IMR-90 (cell line): Measurements from ENCODE around the gene USP47. TPM values are rescaled to one million over a fixed set of nuclear protein-coding genes. Genes with fewer than 3 reads are reported as not detected.
A peak's percentile ranks its signal among the peaks of the same experiment; 100 is the strongest.

Experiments used
- ATAC-seq: fragments of 200-7000 bp; cut with Tn5 transposase; 2 replicates; pipeline ENCODE4 v1.9.1; 2020; ENCODE audit warnings: low read depth, mild to moderate bottlenecking, moderate library complexity
- BruUV-seq: library from RNA; stranded (reverse); fragments of 400-500 nt; replicated peaks from 2 replicates; lab custom pipeline; 2021; lab: Mats Ljungman, UMichigan
- CTCF ChIA-PET: fragments of 300-600 bp; formaldehyde crosslinking; extraction: SDS; loops from one replicate; lab custom pipeline; 2021; ENCODE audit warnings: antibody characterized with exemption; lab: Yijun Ruan, JAX
- POLR2A ChIA-PET: fragments of 300-600 bp; sonication (Branson Sonifier 250); formaldehyde crosslinking; loops from one replicate; lab custom pipeline; 2022; ENCODE audit warnings: antibody characterized with exemption; ENCODE audit not compliant: unreplicated experiment; lab: Charles Lee
- DNase-seq: peaks from one replicate; pipeline ENCODE4 v3.0.0; 2013
- H2AFZ ChIP-seq: replicated peaks from 2 replicates; pipeline ENCODE3; 2013; ENCODE audit warnings: low read length, mild to moderate bottlenecking; ENCODE audit not compliant: poor library complexity
- H2AK5ac ChIP-seq: 2 replicates; pipeline ENCODE4 v1.6.1; 2013; ENCODE audit warnings: low read depth, low read length, inconsistent platforms
- H2AK9ac ChIP-seq: replicated peaks from 2 replicates; pipeline ENCODE3; 2013; ENCODE audit warnings: mild to moderate bottlenecking, low read depth, low read length, moderate library complexity; ENCODE audit not compliant: poor library complexity
- H2BK120ac ChIP-seq: 2 replicates; pipeline ENCODE4 v1.6.1; 2013; ENCODE audit warnings: low read depth, low read length, inconsistent platforms
- H2BK15ac ChIP-seq: 3 replicates; pipeline ENCODE4 v1.6.1; 2013; ENCODE audit warnings: low read depth, low read length, inconsistent platforms
- H2BK20ac ChIP-seq: 2 replicates; pipeline ENCODE4 v1.6.1; 2013; ENCODE audit warnings: low read depth, mild to moderate bottlenecking, inconsistent platforms, low read length, moderate library complexity
- H2BK5ac ChIP-seq: 2 replicates; pipeline ENCODE4 v1.6.1; 2013; ENCODE audit warnings: mild to moderate bottlenecking, low read depth, low read length, inconsistent platforms; ENCODE audit not compliant: poor library complexity, severe bottlenecking
- H3K14ac ChIP-seq: replicated peaks from 2 replicates; pipeline ENCODE4 v1.6.1; 2013; ENCODE audit warnings: low read depth, low read length, inconsistent platforms
- H3K18ac ChIP-seq: 2 replicates; pipeline ENCODE4 v1.6.1; 2013; ENCODE audit warnings: low read depth, low read length, control low read depth
- H3K23ac ChIP-seq: 2 replicates; pipeline ENCODE4 v1.6.1; 2013; ENCODE audit warnings: low read depth, low read length, inconsistent platforms
- H3K27ac ChIP-seq: 2 replicates; pipeline ENCODE4 v1.5.1; 2013; ENCODE audit warnings: mild to moderate bottlenecking, control low read depth, low read length; ENCODE audit not compliant: insufficient read depth
- H3K27me3 ChIP-seq: 2 replicates; pipeline ENCODE4 v1.6.1; 2013; ENCODE audit warnings: low read length; ENCODE audit not compliant: control insufficient read depth, insufficient read depth
- H3K36me3 ChIP-seq: 2 replicates; pipeline ENCODE4 v1.6.1; 2013; ENCODE audit warnings: low read length, mixed read lengths; ENCODE audit not compliant: control insufficient read depth, insufficient read depth
- H3K4ac ChIP-seq: 2 replicates; pipeline ENCODE4 v1.6.1; 2013; ENCODE audit warnings: low read depth, low read length, inconsistent platforms
- H3K4me1 ChIP-seq: 2 replicates; pipeline ENCODE4 v1.6.1; 2013; ENCODE audit warnings: low read length, mixed read lengths; ENCODE audit not compliant: control insufficient read depth, insufficient read depth
- H3K4me2 ChIP-seq: 2 replicates; pipeline ENCODE4 v1.6.1; 2013; ENCODE audit warnings: low read depth, mild to moderate bottlenecking, control low read depth, low read length, moderate library complexity
- H3K4me3 ChIP-seq: 2 replicates; pipeline ENCODE4 v1.5.1; 2013; ENCODE audit warnings: low read depth, mild to moderate bottlenecking, control low read depth, low read length, moderate library complexity; ENCODE audit not compliant: insufficient read depth
- H3K56ac ChIP-seq: 2 replicates; pipeline ENCODE4 v1.6.1; 2013; ENCODE audit warnings: low read length, inconsistent platforms; ENCODE audit not compliant: insufficient read depth; ENCODE audit errors: extremely low read depth
- H3K79me1 ChIP-seq, 2 experiments: 2 replicates each; pipeline ENCODE4 v1.6.1; 2013; ENCODE audit warnings: low read length in 2 of 2, inconsistent platforms in 1 of 2, low read depth in 1 of 2
- H3K9ac ChIP-seq: 2 replicates; pipeline ENCODE4 v1.6.1; 2013; ENCODE audit warnings: low read depth, low read length, control low read depth
- H3K9me1 ChIP-seq: 2 replicates; pipeline ENCODE4 v1.6.1; 2013; ENCODE audit warnings: low read length, inconsistent platforms; ENCODE audit not compliant: insufficient read depth
- H3K9me3 ChIP-seq: 2 replicates; pipeline ENCODE4 v1.6.1; 2013; ENCODE audit warnings: low read length; ENCODE audit not compliant: control insufficient read depth, insufficient read depth
- H4K20me1 ChIP-seq: 2 replicates; pipeline ENCODE4 v1.6.1; 2013; ENCODE audit warnings: low read length, inconsistent platforms; ENCODE audit not compliant: insufficient read depth
- H4K5ac ChIP-seq: 2 replicates; pipeline ENCODE4 v1.6.1; 2013; ENCODE audit warnings: mild to moderate bottlenecking, low read depth, low read length, control low read depth
- H4K8ac ChIP-seq, 2 experiments: 2 replicates each; pipeline ENCODE4 v1.6.1; 2013; ENCODE audit warnings: low read depth in 2 of 2, low read length in 2 of 2, control low read depth in 1 of 2, inconsistent platforms in 1 of 2
- H4K91ac ChIP-seq: 2 replicates; pipeline ENCODE4 v1.6.1; 2013; ENCODE audit warnings: low read depth, low read length, inconsistent platforms; ENCODE audit not compliant: insufficient read depth
- CEBPB ChIP-seq: IDR thresholded peaks from 2 replicates; pipeline ENCODE4 v1.6.1; 2012; ENCODE audit warnings: low read depth, low read length, improper control_type of control experiment
- MAZ ChIP-seq: IDR thresholded peaks from 2 replicates; pipeline ENCODE4 v1.6.1; 2012; ENCODE audit warnings: low read depth, mild to moderate bottlenecking, low read length, improper control_type of control experiment, moderate library complexity, borderline replicate concordance
- NFE2L2 ChIP-seq: fragments of 150-350 bp; IDR thresholded peaks from 2 replicates; pipeline ENCODE4 v1.6.1; 2016; ENCODE audit warnings: low read depth, mild to moderate bottlenecking, low read length
- POLR2A ChIP-seq: IDR thresholded peaks from 2 replicates; pipeline ENCODE4 v1.6.1; 2012; ENCODE audit warnings: mild to moderate bottlenecking, low read depth, low read length
- RAD21 ChIP-seq: IDR thresholded peaks from 2 replicates; pipeline ENCODE4 v1.6.1; 2012; ENCODE audit warnings: low read length, improper control_type of control experiment
- RCOR1 ChIP-seq: IDR thresholded peaks from 2 replicates; pipeline ENCODE4 v1.6.1; 2012; ENCODE audit warnings: mild to moderate bottlenecking, low read length, improper control_type of control experiment; ENCODE audit not compliant: insufficient replicate concordance
- RFX5 ChIP-seq: IDR thresholded peaks from 2 replicates; pipeline ENCODE4 v1.8.0; 2012; ENCODE audit warnings: low read depth, mild to moderate bottlenecking, low read length, moderate library complexity
- SMC3 ChIP-seq: fragments of 150-350 bp; IDR thresholded peaks from 2 replicates; pipeline ENCODE4 v1.6.1; 2016; ENCODE audit warnings: low read depth, mild to moderate bottlenecking, antibody characterized with exemption, low read length, moderate library complexity
- USF2 ChIP-seq: fragments of 150-350 bp; IDR thresholded peaks from 2 replicates; pipeline ENCODE4 v1.6.1; 2017; ENCODE audit warnings: mild to moderate bottlenecking, antibody characterized with exemption, low read length, low read depth
- WGBS, 2 experiments: methylation state at CpG; one replicate each; pipeline versions ENCODE4 v1.1.5 to v1.1.7; 2013; ENCODE audit warnings: missing lambda C conversion rate in 2 of 2; ENCODE audit not compliant: insufficient read length in 1 of 2; ENCODE audit errors: extremely low coverage in 2 of 2; 5-methylcytosine and 5-hydroxymethylcytosine counted together
- dilution Hi-C: fragments of 300-500 bp; cut with HindIII; formaldehyde crosslinking; loops from one replicate; pipeline ENCODE4 v1.14.3; 2018; ENCODE audit warnings: low sequenced_read_pairs; ENCODE audit not compliant: unreplicated experiment
- in situ Hi-C: fragments of 300-500 bp; cut with MboI; formaldehyde crosslinking; loops from 3 replicates; pipeline ENCODE4 v1.14.3; 2019; ENCODE audit warnings: low sequenced_read_pairs, inconsistent platforms, mixed read lengths
- intact Hi-C: fragments of 100-400 bp; cut with micrococcal nuclease; formaldehyde crosslinking; loops from 2 replicates; pipeline ENCODE4 v1.10.0; 2022
- polyA plus RNA-seq, 3 experiments: library from polyadenylated mRNA; depleted of rRNA; stranded (reverse); fragments of >200 nt; gene quantifications; 2 replicates each; pipeline ENCODE4 v1.2.3, GENCODE V29; 2012; ENCODE audit warnings: low replicate concordance in 1 of 3
- total RNA-seq: library from RNA; depleted of rRNA; stranded (reverse); fragments of >200 nt; gene quantifications from 2 replicates; pipeline ENCODE4 v1.2.3, GENCODE V29; 2012

Gene USP47
- total and polyA plus RNA-seq, 2 of the 4 experiments (the other 2 are of a cell fraction), result 15.0 to 110 TPM

- H3K23ac ChIP-seq, result peak overlapping the region; percentile 29
- H3K4me2 ChIP-seq, result no peak overlapping the region
- ChIA-PET POLR2A (interaction anchor here (0.6 kb wide), 1 partner anchor 143 kb away, joined by 3 read pairs; no protein-coding TSS in a partner anchor), CTCF (no interaction called here)
- peak overlapping the region; percentile 94 for H2AK5ac ChIP-seq
- H3K79me1 ChIP-seq, result peaks cover 41 to 91% of the 10 kb centered on the region in 2 experiments
- no peak overlapping the region for H3K4me3 ChIP-seq
- H4K91ac ChIP-seq, result peak overlapping the region; percentile 82
- H4K20me1 ChIP-seq, result peaks cover 9% of the 10 kb centered on the region
- no TSS peak for BruUV-seq
- DNase-seq (no peak), ATAC-seq (no peak)
- no peaks in the 10 kb centered on the region for H3K27me3 ChIP-seq
- intact Hi-C loops, result no loop called here
- no peaks in the 10 kb centered on the region; the same call in 1 of the 2 replicates for H3K9me3 ChIP-seq
- H4K8ac ChIP-seq, result peak overlapping the region in 1 of 2 experiments; percentile 66; a peak in 2 of 4 replicates
- H2AK9ac ChIP-seq, result peak overlapping the region; percentile 74
- in situ Hi-C loops, result no loop called here
- H2BK5ac ChIP-seq, result peak overlapping the region; percentile 46
- dilution Hi-C loops, result no loop called here
- peaks cover 53% of the 10 kb centered on the region for H3K4me1 ChIP-seq
- H3K9me1 ChIP-seq, result peaks cover 58% of the 10 kb centered on the region
- peak overlapping the region; percentile 64; the same call in 2 of the 3 replicates for H2BK15ac ChIP-seq
- no peak overlapping the region for H4K5ac ChIP-seq
- H2BK20ac ChIP-seq, result peak overlapping the region; percentile 83; the same call in 1 of the 2 replicates
- no peak overlapping the region for H3K9ac ChIP-seq
- peak overlapping the region; percentile 86 for H3K14ac ChIP-seq
- TF ChIP-seq POLR2A (no peak), USF2 (no peak), SMC3 (no peak), RCOR1 (no peak), MAZ (no peak), CEBPB (no peak), NFE2L2 (no peak), RFX5 (no peak), RAD21 (no peak; the same call in 1 of the 2 replicates)
- peak overlapping the region; percentile 74 for H2BK120ac ChIP-seq
- H3K27ac ChIP-seq, result peak overlapping the region; percentile 24; the same call in 1 of the 2 replicates
- H3K56ac ChIP-seq, result no peak overlapping the region
- peaks cover 10% of the 10 kb centered on the region for H3K36me3 ChIP-seq
- H3K18ac ChIP-seq, result no peak overlapping the region
- 100% methylated on average over 2 of the region's 5 CpGs; no CpG with 5 or more reads in 1 of the 2 experiments for WGBS, 2 experiments
- peak overlapping the region; percentile 17 for H2AFZ ChIP-seq
- H3K4ac ChIP-seq, result peak overlapping the region; percentile 86
These were observed 141.7 kb downstream of the USP47 start for GRCh38 chr11:11983427-11983826.
